Activated naive CD4-positive, alpha-beta T cell treated with anti-CD3 and anti-CD28 coated beads, Interleukin-2, amount 50 U/mL, for 24 hours (primary cell): Measurements from ENCODE around the gene IL20.

ENCODE experiments used
- H3K27ac Mint-ChIP-seq: one replicate; pipeline ENCODE4 v1.8.0; 2021; ENCODE audit warnings: mild to moderate bottlenecking, mixed read lengths
- H3K27me3 Mint-ChIP-seq: one replicate; pipeline ENCODE4 v1.8.0; 2021; ENCODE audit warnings: mixed read lengths
- H3K36me3 Mint-ChIP-seq: one replicate; pipeline ENCODE4 v1.8.0; 2021; ENCODE audit warnings: mixed read lengths
- H3K4me1 Mint-ChIP-seq: one replicate; pipeline ENCODE4 v1.8.0; 2021; ENCODE audit warnings: mixed read lengths
- H3K4me3 Mint-ChIP-seq: one replicate; pipeline ENCODE4 v1.8.0; 2021; ENCODE audit warnings: mild to moderate bottlenecking, mixed read lengths
- H3K9me3 Mint-ChIP-seq: one replicate; pipeline ENCODE4 v1.8.0; 2021; ENCODE audit warnings: mixed read lengths

Gene IL20

GRCh38 chr1:206855859-206856258 is 9.6 kb upstream of the IL20 start:
- no peaks in the 10 kb centered on the region for H3K27me3 Mint-ChIP-seq
- H3K27ac Mint-ChIP-seq, result no peak overlapping the region
- no peaks in the 10 kb centered on the region for H3K36me3 Mint-ChIP-seq
- no peaks in the 10 kb centered on the region for H3K9me3 Mint-ChIP-seq
- H3K4me3 Mint-ChIP-seq, result no peak overlapping the region
- peaks cover 29% of the 10 kb centered on the region for H3K4me1 Mint-ChIP-seq

GRCh38 chr1:206856674-206857464 is 8.6 kb upstream of the IL20 start:
- no peaks in the 10 kb centered on the region for H3K27me3 Mint-ChIP-seq
- no peaks in the 10 kb centered on the region for H3K36me3 Mint-ChIP-seq
- no peak overlapping the region for H3K4me3 Mint-ChIP-seq
- no peak overlapping the region for H3K27ac Mint-ChIP-seq
- peaks cover 29% of the 10 kb centered on the region for H3K4me1 Mint-ChIP-seq
- no peaks in the 10 kb centered on the region for H3K9me3 Mint-ChIP-seq

GRCh38 chr1:206859082-206859521 is 6.3 kb upstream of the IL20 start:
- Mint-ChIP-seq H3K4me1 (peaks cover 32% of the 10 kb centered on the region), H3K36me3 (no peaks in the 10 kb centered on the region), H3K9me3 (no peaks in the 10 kb centered on the region), H3K27me3 (no peaks in the 10 kb centered on the region), H3K4me3 (no peak overlapping the region), H3K27ac (peak overlapping the region; percentile 52)

GRCh38 chr1:206860165-206860564 is 5.3 kb upstream of the IL20 start:
- H3K4me3 Mint-ChIP-seq, result no peak overlapping the region
- H3K36me3 Mint-ChIP-seq, result no peaks in the 10 kb centered on the region
- H3K9me3 Mint-ChIP-seq, result no peaks in the 10 kb centered on the region
- no peaks in the 10 kb centered on the region for H3K27me3 Mint-ChIP-seq
- H3K4me1 Mint-ChIP-seq, result peaks cover 37% of the 10 kb centered on the region
- H3K27ac Mint-ChIP-seq, result peak overlapping the region; percentile 62

GRCh38 chr1:206863266-206863665 is 2.2 kb upstream of the IL20 start:
- Mint-ChIP-seq H3K9me3 (no peaks in the 10 kb centered on the region), H3K27me3 (no peaks in the 10 kb centered on the region), H3K36me3 (no peaks in the 10 kb centered on the region), H3K27ac (no peak overlapping the region), H3K4me3 (no peak overlapping the region), H3K4me1 (peaks cover 39% of the 10 kb centered on the region)

GRCh38 chr1:206866062-206866461 is 639 bp downstream of the IL20 start:
- Mint-ChIP-seq H3K36me3 (no peaks in the 10 kb centered on the region), H3K4me1 (peaks cover 21% of the 10 kb centered on the region), H3K27ac (no peak overlapping the region), H3K9me3 (no peaks in the 10 kb centered on the region), H3K4me3 (no peak overlapping the region), H3K27me3 (no peaks in the 10 kb centered on the region)

- Mint-ChIP-seq H3K27ac (no peak overlapping the region), H3K4me3 (no peak overlapping the region), H3K9me3 (no peaks in the 10 kb centered on the region), H3K36me3 (peaks cover 3% of the 10 kb centered on the region), H3K4me1 (peaks cover 21% of the 10 kb centered on the region), H3K27me3 (no peaks in the 10 kb centered on the region)
Measured at GRCh38 chr1:206867239-206867638, 1.8 kb downstream of the IL20 start.

- H3K9me3 Mint-ChIP-seq, result no peaks in the 10 kb centered on the region
- H3K4me3 Mint-ChIP-seq, result no peak overlapping the region
- H3K4me1 Mint-ChIP-seq, result peaks cover 21% of the 10 kb centered on the region
- H3K36me3 Mint-ChIP-seq, result peaks cover 4% of the 10 kb centered on the region
- no peaks in the 10 kb centered on the region for H3K27me3 Mint-ChIP-seq
- H3K27ac Mint-ChIP-seq, result no peak overlapping the region
Measured at GRCh38 chr1:206867716-206868115, 2.3 kb downstream of the IL20 start.

- H3K27me3 Mint-ChIP-seq, result no peaks in the 10 kb centered on the region
- peaks cover 4% of the 10 kb centered on the region for H3K36me3 Mint-ChIP-seq
- H3K4me1 Mint-ChIP-seq, result peaks cover 18% of the 10 kb centered on the region
- H3K4me3 Mint-ChIP-seq, result no peak overlapping the region
- no peak overlapping the region for H3K27ac Mint-ChIP-seq
- no peaks in the 10 kb centered on the region for H3K9me3 Mint-ChIP-seq
Measured at GRCh38 chr1:206868264-206868663, 2.8 kb downstream of the IL20 start.

GRCh38 chr1:206872139-206872538 is 6.7 kb downstream of the IL20 start:
- H3K36me3 Mint-ChIP-seq, result peaks cover 6% of the 10 kb centered on the region
- H3K27me3 Mint-ChIP-seq, result no peaks in the 10 kb centered on the region
- no peak overlapping the region for H3K4me3 Mint-ChIP-seq
- H3K9me3 Mint-ChIP-seq, result no peaks in the 10 kb centered on the region
- H3K27ac Mint-ChIP-seq, result no peak overlapping the region
- H3K4me1 Mint-ChIP-seq, result no peaks in the 10 kb centered on the region

GRCh38 chr1:206873603-206874188 is 8.3 kb downstream of the IL20 start:
- H3K4me3 Mint-ChIP-seq, result no peak overlapping the region
- H3K4me1 Mint-ChIP-seq, result no peaks in the 10 kb centered on the region
- H3K27me3 Mint-ChIP-seq, result no peaks in the 10 kb centered on the region
- peaks cover 5% of the 10 kb centered on the region for H3K9me3 Mint-ChIP-seq
- peaks cover 9% of the 10 kb centered on the region for H3K36me3 Mint-ChIP-seq
- H3K27ac Mint-ChIP-seq, result no peak overlapping the region

GRCh38 chr1:206875752-206876377 is 10.4 kb downstream of the IL20 start:
- Mint-ChIP-seq H3K9me3 (peaks cover 11% of the 10 kb centered on the region), H3K4me3 (no peak overlapping the region), H3K4me1 (no peaks in the 10 kb centered on the region), H3K27me3 (no peaks in the 10 kb centered on the region), H3K27ac (no peak overlapping the region), H3K36me3 (peaks cover 14% of the 10 kb centered on the region)

GRCh38 chr1:206878456-206878855 is 13.0 kb downstream of the IL20 start:
- Mint-ChIP-seq H3K27me3 (no peaks in the 10 kb centered on the region), H3K4me3 (no peak overlapping the region), H3K27ac (no peak overlapping the region), H3K9me3 (peaks cover 11% of the 10 kb centered on the region), H3K36me3 (peaks cover 10% of the 10 kb centered on the region), H3K4me1 (no peaks in the 10 kb centered on the region)

GRCh38 chr1:206880314-206880713 is 14.9 kb downstream of the IL20 start:
- H3K27ac Mint-ChIP-seq, result no peak overlapping the region
- H3K4me3 Mint-ChIP-seq, result no peak overlapping the region

GRCh38 chr1:206882555-206882954 is 17.1 kb downstream of the IL20 start:
- Mint-ChIP-seq H3K4me1 (no peaks in the 10 kb centered on the region), H3K27me3 (no peaks in the 10 kb centered on the region), H3K4me3 (no peak overlapping the region), H3K36me3 (peaks cover 9% of the 10 kb centered on the region), H3K9me3 (peaks cover 11% of the 10 kb centered on the region), H3K27ac (no peak overlapping the region)

More at GRCh38 chr1:206880314-206880713, 14.9 kb downstream of the IL20 start:
- Mint-ChIP-seq H3K36me3 (peaks cover 11% of the 10 kb centered on the region), H3K27me3 (no peaks in the 10 kb centered on the region), H3K4me1 (no peaks in the 10 kb centered on the region), H3K9me3 (peaks cover 11% of the 10 kb centered on the region)

- no peak overlapping the region for H3K4me3 Mint-ChIP-seq
- H3K4me1 Mint-ChIP-seq, result peaks cover 1% of the 10 kb centered on the region
Measured at GRCh38 chr1:206883160-206883559, 17.7 kb downstream of the IL20 start.

More at GRCh38 chr1:206883160-206883559, 17.7 kb downstream of the IL20 start:
- Mint-ChIP-seq H3K27me3 (no peaks in the 10 kb centered on the region), H3K9me3 (peaks cover 10% of the 10 kb centered on the region), H3K27ac (no peak overlapping the region), H3K36me3 (peaks cover 9% of the 10 kb centered on the region)
